ENCODE measurements around the gene CRACR2A. TPM values are rescaled to one million over a fixed set of nuclear protein-coding genes. Genes with fewer than 3 reads are reported as not detected.

Gene CRACR2A
- total and polyA plus RNA-seq, 2 of the 8 experiments (the other 6 are each of a cell fraction or from before 2014, with no cell fraction given) = 0.85 to 3.2 TPM

- no peak overlapping the region for H4K8ac ChIP-seq (ENCODE audit: extremely low read depth, insufficient read depth, low read length)
- H3K4me3 ChIP-seq (ENCODE audit: extremely low read depth in 1 of 4, insufficient read depth in 2 of 4, low read depth in 3 of 4, low read length in 4 of 4) = no peak overlapping the region
- H3K4me1 ChIP-seq (replicated peaks in 1 of 4; ENCODE audit: control insufficient read depth in 3 of 4, insufficient read depth in 4 of 4, low read length in 3 of 4) = no peaks in the 10 kb centered on the region
- CTCF ChIA-PET (ENCODE audit: partially characterized antibody) = interaction anchor here (1.4 to 7.7 kb wide), 2 partner anchors 13 to 386 kb away, joined by 5 to 38 read pairs; no protein-coding TSS in a partner anchor
- H3K9ac ChIP-seq (replicated peaks in 1 of 4; ENCODE audit: extremely low read depth in 1 of 4, low read depth in 3 of 4, low read length in 3 of 4) = no peak overlapping the region
- H4K91ac ChIP-seq (replicated peaks; ENCODE audit: insufficient read length, low read length) = no peak overlapping the region
- no peak overlapping the region for H2BK15ac ChIP-seq (ENCODE audit: low read length)
- no peak overlapping the region for H3K4ac ChIP-seq (replicated peaks; ENCODE audit: insufficient read length, low read depth, low read length)
- no peak overlapping the region for H2AK5ac ChIP-seq (ENCODE audit: low read depth, low read length)
- no peaks in the 10 kb centered on the region for H4K20me1 ChIP-seq (replicated peaks in 1 of 2; ENCODE audit: control insufficient read depth in 1 of 2, insufficient read depth in 2 of 2, low read length in 2 of 2)
- H3K79me2 ChIP-seq (ENCODE audit: control insufficient read depth in 1 of 2, insufficient read depth in 2 of 2, low read length in 2 of 2) = no peaks in the 10 kb centered on the region
- no peaks in the 10 kb centered on the region for H3K36me3 ChIP-seq (ENCODE audit: control insufficient read depth in 2 of 4, insufficient read depth in 4 of 4, low read length in 3 of 4)
- H3K79me1 ChIP-seq (ENCODE audit: low read depth, low read length) = no peaks in the 10 kb centered on the region
- H3K14ac ChIP-seq (ENCODE audit: insufficient read length) = no peak overlapping the region
- H2BK5ac ChIP-seq (ENCODE audit: low read depth, low read length) = no peak overlapping the region
- H2BK20ac ChIP-seq (ENCODE audit: low read length) = no peak overlapping the region
- H3K27me3 ChIP-seq (replicated peaks in 1 of 4; ENCODE audit: control insufficient read depth in 3 of 4, extremely low read depth in 1 of 4, insufficient read depth in 3 of 4, low read length in 3 of 4) = no peaks in the 10 kb centered on the region
- H3K18ac ChIP-seq (ENCODE audit: extremely low read depth, low read length) = no peak overlapping the region
- H2AFZ ChIP-seq (ENCODE audit: low read length) = no peak overlapping the region
- WGBS, 2 experiments (ENCODE audit: extremely low coverage in 1 of 2, insufficient coverage in 1 of 2, insufficient read length in 1 of 2, insufficient replicate concordance in 2 of 2, low coverage in 1 of 2, low lambda C conversion rate in 2 of 2, missing lambda C conversion rate in 1 of 2) = 61% methylated on average over 2 of the region's 2 CpGs; no CpG with 5 or more reads in 1 of the 2 experiments
- H3K56ac ChIP-seq (replicated peaks; ENCODE audit: insufficient read length, low read depth, low read length) = no peak overlapping the region
- no peak overlapping the region for H2BK12ac ChIP-seq (ENCODE audit: low read depth, low read length)
- H3K4me2 ChIP-seq (ENCODE audit: insufficient read depth in 1 of 2, low read depth in 2 of 2, low read length in 2 of 2) = no peak overlapping the region
- DNase-seq (ENCODE audit: low read depth in 1 of 2, low spot score in 2 of 2) (peak in 1 of 2 experiments; percentile 29), FAIRE-seq (no peak)
- no peaks in the 10 kb centered on the region for H3K23me2 ChIP-seq (ENCODE audit: low read depth, low read length)
- TF ChIP-seq JUND (IDR thresholded peaks at IDR 0.05; ENCODE audit: low read length) (no peak), RAD21 (IDR thresholded peaks at IDR 0.05 in 1 of 2, conservative IDR thresholded peaks at IDR 0.05 in 1 of 2; ENCODE audit: low read depth in 2 of 2, low read length in 2 of 2) (no peak), TBP (IDR thresholded peaks at IDR 0.05; ENCODE audit: low read depth, low read length) (no peak), KDM5A (IDR thresholded peaks at IDR 0.05; ENCODE audit: low read length) (no peak), MAFK (IDR thresholded peaks at IDR 0.05; ENCODE audit: low read depth, low read length) (no peak), RNF2 (IDR thresholded peaks at IDR 0.05; ENCODE audit: borderline replicate concordance, low read depth, low read length, missing control alignments, poor library complexity, severe bottlenecking) (no peak), CEBPB (IDR thresholded peaks at IDR 0.05; ENCODE audit: low read depth, low read length) (no peak), SIN3A (conservative IDR thresholded peaks at IDR 0.05 in 1 of 2, IDR thresholded peaks at IDR 0.05 in 1 of 2; ENCODE audit: low read depth in 1 of 2, low read length in 2 of 2) (no peak)
- H3K23ac ChIP-seq (ENCODE audit: insufficient read length) = no peak overlapping the region
- no peaks in the 10 kb centered on the region for H3K9me3 ChIP-seq (ENCODE audit: insufficient read depth in 2 of 2, low read depth in 1 of 2, low read length in 1 of 2)
- no peak overlapping the region for H4K5ac ChIP-seq (ENCODE audit: insufficient read length, low read depth, low read length)
- H3K27ac ChIP-seq (ENCODE audit: low read depth, low read length) = no peak overlapping the region
- H2BK120ac ChIP-seq (replicated peaks; ENCODE audit: low read depth, low read length) = no peak overlapping the region
- POLR2A ChIA-PET (ENCODE audit: partially characterized antibody) = no interaction called here
These were observed 66.4 kb downstream of the CRACR2A start for GRCh38 chr12:3686463-3686862.
